Activated CD8-positive, alpha-beta memory T cell treated with anti-CD3 and anti-CD28 coated beads, Interleukin-2, amount 50 U/mL, for 24 hours (primary cell): ENCODE results near the gene LRSAM1.
"Not testable (repeated sequence)": the region's sequence is repeated elsewhere in the genome, so short reads cannot be mapped to it uniquely, and the experiment has no call there.

Experiments used
- DNase-seq: peaks from one replicate; pipeline ENCODE4 v3.0.0-alpha.2; 2020; ENCODE audit errors: extremely low read depth

The LRSAM1 gene

GRCh38 chr9:127457191-127457878 lies 6.0 kb downstream of the LRSAM1 start:
- no peak for DNase-seq

GRCh38 chr9:127458921-127459320 lies 7.6 kb downstream of the LRSAM1 start:
- no peak for DNase-seq

- DNase-seq: no peak
Measured at GRCh38 chr9:127463382-127463781, 12.1 kb downstream of the LRSAM1 start.

GRCh38 chr9:127463911-127464310 lies 12.6 kb downstream of the LRSAM1 start:
- DNase-seq: no peak

- DNase-seq: not testable (repeated sequence)
Measured at GRCh38 chr9:127466407-127466917, 15.2 kb downstream of the LRSAM1 start.

- DNase-seq: no peak
Measured at GRCh38 chr9:127467621-127468020, 16.3 kb downstream of the LRSAM1 start.

GRCh38 chr9:127470662-127471061 lies 19.4 kb downstream of the LRSAM1 start:
- DNase-seq: no peak

- DNase-seq: no peak
Measured at GRCh38 chr9:127473501-127473900, 22.2 kb downstream of the LRSAM1 start.

- DNase-seq: no peak
Measured at GRCh38 chr9:127473932-127474331, 22.6 kb downstream of the LRSAM1 start.

- DNase-seq: no peak
Measured at GRCh38 chr9:127474592-127474991, 23.3 kb downstream of the LRSAM1 start.

- DNase-seq: no peak
Measured at GRCh38 chr9:127479507-127480081, 28.3 kb downstream of the LRSAM1 start.

GRCh38 chr9:127482662-127483061 lies 31.4 kb downstream of the LRSAM1 start:
- no peak for DNase-seq

GRCh38 chr9:127485995-127486394 lies 34.7 kb downstream of the LRSAM1 start:
- DNase-seq: no peak

GRCh38 chr9:127488946-127489345 lies 37.6 kb downstream of the LRSAM1 start:
- DNase-seq: no peak

GRCh38 chr9:127489471-127490115 lies 38.3 kb downstream of the LRSAM1 start:
- no peak for DNase-seq

GRCh38 chr9:127490535-127491230 lies 39.4 kb downstream of the LRSAM1 start:
- DNase-seq: no peak

- no peak for DNase-seq
Measured at GRCh38 chr9:127491516-127491915, 40.2 kb downstream of the LRSAM1 start.

GRCh38 chr9:127492616-127493015 lies 41.3 kb downstream of the LRSAM1 start:
- no peak for DNase-seq

GRCh38 chr9:127493592-127494303 lies 42.4 kb downstream of the LRSAM1 start:
- no peak for DNase-seq

GRCh38 chr9:127494304-127494702 lies 43.0 kb downstream of the LRSAM1 start:
- DNase-seq: no peak

- DNase-seq: no peak
Measured at GRCh38 chr9:127495884-127496555, 44.7 kb downstream of the LRSAM1 start.
